ENCODE measurements around the gene RILPL2.
"Not testable (repeated sequence)": the region's sequence is repeated elsewhere in the genome, so short reads cannot be mapped to it uniquely, and the experiment has no call there.

Gene RILPL2

GRCh38 chr12:123436017-123436964 lies at the start of gene RILPL2:
RILPL2 (minus strand) TSS chr12:123436684; CDS start chr12:123436420, 264 bp downstream.
- peak; percentile 98 for DNase-seq

GRCh38 chr12:123485756-123486155 lies 49.3 kb upstream of the RILPL2 start:
- no peak for DNase-seq

- DNase-seq = no peak
Observed at GRCh38 chr12:123483602-123484248, 47.2 kb upstream of the RILPL2 start.

GRCh38 chr12:123482876-123483275 lies 46.4 kb upstream of the RILPL2 start:
- DNase-seq = peak; percentile 45

GRCh38 chr12:123481251-123481650 lies 44.8 kb upstream of the RILPL2 start:
- DNase-seq = not testable (repeated sequence)

GRCh38 chr12:123479442-123480180 lies 43.1 kb upstream of the RILPL2 start:
- peak; percentile 21 for DNase-seq

- no peak for DNase-seq
Observed at GRCh38 chr12:123478762-123479161, 42.3 kb upstream of the RILPL2 start.

- DNase-seq = no peak
Observed at GRCh38 chr12:123478069-123478468, 41.6 kb upstream of the RILPL2 start.

GRCh38 chr12:123475246-123475703 lies 38.8 kb upstream of the RILPL2 start:
- DNase-seq = no peak

GRCh38 chr12:123474485-123475245 lies 38.2 kb upstream of the RILPL2 start:
- DNase-seq = no peak

GRCh38 chr12:123472438-123472849 lies 36.0 kb upstream of the RILPL2 start:
- no peak for DNase-seq

- no peak for DNase-seq
Observed at GRCh38 chr12:123471374-123472068, 35.0 kb upstream of the RILPL2 start.

GRCh38 chr12:123469978-123470377 lies 33.5 kb upstream of the RILPL2 start:
- DNase-seq = no peak

GRCh38 chr12:123468786-123469185 lies 32.3 kb upstream of the RILPL2 start:
- DNase-seq = no peak

GRCh38 chr12:123465084-123465483 lies 28.6 kb upstream of the RILPL2 start:
- no peak for DNase-seq

- DNase-seq = not testable (repeated sequence)
Observed at GRCh38 chr12:123463174-123463573, 26.7 kb upstream of the RILPL2 start.

- DNase-seq = peak; percentile 88
Observed at GRCh38 chr12:123457980-123458779, 21.7 kb upstream of the RILPL2 start, which contains the start of gene SNRNP35. SNRNP35 (plus strand) TSS chr12:123458139; CDS start chr12:123465541, 7,402 bp downstream.

- DNase-seq = no peak
Observed at GRCh38 chr12:123453165-123453564, 16.7 kb upstream of the RILPL2 start.

- not testable (repeated sequence) for DNase-seq
Observed at GRCh38 chr12:123452276-123452550, 15.7 kb upstream of the RILPL2 start.

GRCh38 chr12:123450636-123451035 lies 14.2 kb upstream of the RILPL2 start:
- no peak for DNase-seq

- no peak for DNase-seq
Observed at GRCh38 chr12:123449856-123450255, 13.4 kb upstream of the RILPL2 start.

Data from inflammatory macrophage treated with lipopolysaccharide for 4 hours (primary cell).